Breast epithelium (tissue), 4 donors: ENCODE measurements around the gene ENOX1. TPM values are rescaled to one million over a fixed set of nuclear protein-coding genes. Genes with fewer than 3 reads are reported as not detected.

Source experiments
- DNase-seq, 2 donors: peaks; one replicate each; pipeline ENCODE4 v3.0.0-alpha.2; 2019; ENCODE audit warnings: low spot score in 2 of 2
- H3K27ac ChIP-seq, 2 donors: fragments of 200-600 bp; sonication (generic) in 1 of 2; one replicate each; pipeline ENCODE4 v1.5.1; 2016 to 2019; ENCODE audit warnings: mild to moderate bottlenecking in 1 of 2
- H3K27me3 ChIP-seq, 2 donors: fragments of 200-600 bp; sonication (generic) in 1 of 2; one replicate each; pipeline versions ENCODE4 v1.5.1 to v1.6.0; 2017 to 2019; ENCODE audit warnings: control low read depth in 1 of 2, mild to moderate bottlenecking in 1 of 2
- H3K36me3 ChIP-seq: fragments of 200-600 bp; one replicate; pipeline ENCODE4 v1.5.1; 2019
- H3K4me1 ChIP-seq, 2 donors: fragments of 200-600 bp; sonication (generic); one replicate each; pipeline ENCODE4 v1.5.1; 2016 to 2019; ENCODE audit warnings: control low read depth in 1 of 2
- H3K4me3 ChIP-seq, 3 donors: fragments of 200-600 bp; sonication (generic); 1 replicate in 2 of 3; 2 replicates in 1 of 3; pipeline ENCODE4 v1.5.1; 2016 to 2019; ENCODE audit warnings: mild to moderate bottlenecking in 3 of 3, moderate library complexity in 2 of 3
- H3K9me3 ChIP-seq, 2 donors: fragments of 200-600 bp; sonication (generic) in 1 of 2; one replicate each; pipeline ENCODE4 v1.5.1; 2016 to 2019; ENCODE audit warnings: control low read depth in 1 of 2
- POLR2A ChIP-seq: fragments of 450-650 bp; IDR thresholded peaks from one replicate; pipeline ENCODE4 v1.6.1; 2016; ENCODE audit warnings: antibody characterized with exemption, mild to moderate bottlenecking, moderate library complexity
- POLR2AphosphoS5 ChIP-seq, 3 donors: sonication (generic); formaldehyde crosslinking; IDR thresholded peaks; one replicate each; pipeline ENCODE4 v1.6.1; 2017; ENCODE audit warnings: antibody characterized with exemption in 3 of 3
- intact Hi-C: fragments of 100-400 bp; cut with DNase I; formaldehyde crosslinking; loops from one replicate; pipeline ENCODE4 v1.15.1; 2023; ENCODE audit warnings: low total_unique reads
- total RNA-seq, 3 donors: library from RNA; depleted of rRNA; stranded (reverse); fragments of >200 nt; gene quantifications; one replicate each; pipeline ENCODE4 v1.1.0, GENCODE V29; 2016
- TF ChIP-seq, protein P1 (sequence below), 3 donors: fragments of 450-650 bp; IDR thresholded peaks; one replicate each; pipeline ENCODE4 v1.5.1; 2016 to 2017; ENCODE audit warnings: antibody characterized with exemption in 3 of 3, mild to moderate bottlenecking in 3 of 3, moderate library complexity in 3 of 3

ENOX1 gene
- total RNA-seq, 3 donors from 2014 or later, result 1.9 to 2.3 (median 2.0) TPM

DNA sequence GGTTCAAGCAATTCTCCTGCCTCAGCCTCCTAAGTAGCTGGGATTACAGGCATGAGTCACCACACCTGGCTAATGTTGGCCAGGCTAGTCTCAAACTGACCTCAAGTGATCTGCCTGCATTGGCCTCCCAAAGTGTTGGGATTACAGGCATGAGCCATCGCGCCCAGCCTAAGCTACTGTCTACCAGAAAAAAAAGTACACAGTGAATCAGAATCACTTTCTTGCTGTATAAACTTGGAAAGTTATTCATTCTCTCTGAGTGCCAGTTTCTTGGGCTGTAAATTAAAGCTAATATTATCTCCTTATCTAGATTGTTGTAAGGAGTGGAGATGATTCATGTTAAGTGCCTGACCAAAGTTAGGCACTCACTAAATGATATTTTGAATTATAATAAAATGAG is 242.8 kb downstream of the ENOX1 start:
- intact Hi-C loops, result no loop called here
- no peaks in the 10 kb centered on the region for H3K9me3 ChIP-seq
- H3K27me3 ChIP-seq, result no peaks in the 10 kb centered on the region
- TF ChIP-seq, protein P1, sequence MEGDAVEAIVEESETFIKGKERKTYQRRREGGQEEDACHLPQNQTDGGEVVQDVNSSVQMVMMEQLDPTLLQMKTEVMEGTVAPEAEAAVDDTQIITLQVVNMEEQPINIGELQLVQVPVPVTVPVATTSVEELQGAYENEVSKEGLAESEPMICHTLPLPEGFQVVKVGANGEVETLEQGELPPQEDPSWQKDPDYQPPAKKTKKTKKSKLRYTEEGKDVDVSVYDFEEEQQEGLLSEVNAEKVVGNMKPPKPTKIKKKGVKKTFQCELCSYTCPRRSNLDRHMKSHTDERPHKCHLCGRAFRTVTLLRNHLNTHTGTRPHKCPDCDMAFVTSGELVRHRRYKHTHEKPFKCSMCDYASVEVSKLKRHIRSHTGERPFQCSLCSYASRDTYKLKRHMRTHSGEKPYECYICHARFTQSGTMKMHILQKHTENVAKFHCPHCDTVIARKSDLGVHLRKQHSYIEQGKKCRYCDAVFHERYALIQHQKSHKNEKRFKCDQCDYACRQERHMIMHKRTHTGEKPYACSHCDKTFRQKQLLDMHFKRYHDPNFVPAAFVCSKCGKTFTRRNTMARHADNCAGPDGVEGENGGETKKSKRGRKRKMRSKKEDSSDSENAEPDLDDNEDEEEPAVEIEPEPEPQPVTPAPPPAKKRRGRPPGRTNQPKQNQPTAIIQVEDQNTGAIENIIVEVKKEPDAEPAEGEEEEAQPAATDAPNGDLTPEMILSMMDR (IDR thresholded peaks at IDR 0.05), result no peak
- TF ChIP-seq POLR2A, result no peak
- no peak for TF ChIP-seq POLR2AphosphoS5 (IDR thresholded peaks at IDR 0.05)
- no peak overlapping the region for H3K27ac ChIP-seq
- no peaks in the 10 kb centered on the region for H3K36me3 ChIP-seq
- no peak overlapping the region for H3K4me3 ChIP-seq
- H3K4me1 ChIP-seq, result no peaks in the 10 kb centered on the region
- DNase-seq, result no peak

GRCh38 chr13:43543331-43543730 is 243.4 kb downstream of the ENOX1 start:
- Histone ChIP-seq H3K4me1 (no peaks in the 10 kb centered on the region), H3K27ac (no peak overlapping the region)

DNA sequence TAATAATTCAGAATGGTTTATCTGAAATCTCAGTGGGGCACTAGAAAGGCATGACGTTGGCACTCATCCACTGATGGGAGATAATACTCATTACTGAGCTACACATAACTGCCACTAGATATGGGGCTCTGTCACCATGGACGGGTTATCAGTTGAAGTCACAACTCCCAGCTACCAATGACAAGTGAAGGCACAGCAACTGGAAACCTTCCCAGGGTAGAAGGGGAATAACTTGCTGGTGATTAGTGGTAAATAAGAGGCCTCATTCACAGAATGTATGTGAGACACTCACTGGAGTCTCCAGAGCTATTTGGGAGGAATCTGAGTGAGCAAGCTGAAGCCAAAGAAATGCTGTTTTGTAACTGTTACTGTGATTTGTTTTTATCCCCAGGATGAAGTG is 249.6 kb downstream of the ENOX1 start:
- Histone ChIP-seq H3K27ac (no peak overlapping the region), H3K9me3 (no peaks in the 10 kb centered on the region), H3K4me3 (no peak overlapping the region), H3K27me3 (no peaks in the 10 kb centered on the region), H3K4me1 (no peaks in the 10 kb centered on the region), H3K36me3 (no peaks in the 10 kb centered on the region)
- TF ChIP-seq, protein P1 (IDR thresholded peaks at IDR 0.05), result no peak
- TF ChIP-seq POLR2A (no peak), POLR2AphosphoS5 (IDR thresholded peaks at IDR 0.05) (no peak)
- DNase-seq, result no peak
- intact Hi-C loops, result no loop called here

More at GRCh38 chr13:43543331-43543730, 243.4 kb downstream of the ENOX1 start:
- intact Hi-C loops, result no loop called here
- DNase-seq, result no peak
- Histone ChIP-seq H3K27me3 (no peaks in the 10 kb centered on the region), H3K36me3 (no peaks in the 10 kb centered on the region), H3K4me3 (no peak overlapping the region), H3K9me3 (no peaks in the 10 kb centered on the region)
- TF ChIP-seq POLR2A (no peak), POLR2AphosphoS5 (IDR thresholded peaks at IDR 0.05) (no peak)
- TF ChIP-seq, protein P1 (IDR thresholded peaks at IDR 0.05), result no peak

- no peaks in the 10 kb centered on the region for H3K4me1 ChIP-seq
- H3K27me3 ChIP-seq, result no peaks in the 10 kb centered on the region
- DNase-seq, result no peak
- intact Hi-C loops, result no loop called here
- no peak overlapping the region for H3K27ac ChIP-seq
- H3K9me3 ChIP-seq, result no peaks in the 10 kb centered on the region
- no peak overlapping the region for H3K4me3 ChIP-seq
- TF ChIP-seq POLR2A, result no peak
- no peak for TF ChIP-seq POLR2AphosphoS5 (IDR thresholded peaks at IDR 0.05)
- TF ChIP-seq, protein P1 (IDR thresholded peaks at IDR 0.05), result no peak
- H3K36me3 ChIP-seq, result no peaks in the 10 kb centered on the region
These were observed 257.0 kb downstream of the ENOX1 start for GRCh38 chr13:43529796-43530195.

DNA sequence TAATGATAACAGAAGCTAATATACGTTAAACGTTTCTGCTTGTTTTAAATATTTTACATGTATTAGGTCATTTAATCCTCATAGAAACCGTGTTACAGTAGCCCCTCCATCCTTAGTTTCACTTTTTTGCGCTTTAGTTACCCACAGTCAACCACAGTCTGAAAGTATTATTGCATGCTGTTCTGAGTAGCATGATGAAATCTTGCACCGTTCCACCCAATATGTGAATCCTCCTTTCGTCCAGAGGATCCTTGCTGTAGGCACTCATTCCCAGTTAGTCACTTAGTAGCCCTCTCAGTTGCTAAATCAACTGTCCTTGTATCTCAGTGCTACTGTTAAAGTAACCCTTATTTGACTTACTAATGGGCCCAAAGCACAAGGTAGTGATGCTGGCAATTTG is 257.8 kb downstream of the ENOX1 start:
- no peaks in the 10 kb centered on the region for H3K9me3 ChIP-seq
- DNase-seq, result no peak
- H3K4me3 ChIP-seq, result no peak overlapping the region
- H3K27me3 ChIP-seq, result no peaks in the 10 kb centered on the region
- H3K27ac ChIP-seq, result no peak overlapping the region
- intact Hi-C loops, result no loop called here
- no peaks in the 10 kb centered on the region for H3K36me3 ChIP-seq
- no peaks in the 10 kb centered on the region for H3K4me1 ChIP-seq
- TF ChIP-seq POLR2AphosphoS5 (IDR thresholded peaks at IDR 0.05) (no peak), POLR2A (no peak)
- TF ChIP-seq, protein P1 (IDR thresholded peaks at IDR 0.05), result no peak
